HG03064 (cell line): ENCODE data around the gene GLRX.

Experiments
- ATAC-seq: cut with Tn5 transposase; IDR thresholded peaks from one replicate; pipeline ENCODE4 v1.9.1; 2021; ENCODE audit warnings: low read depth; ENCODE audit not compliant: unreplicated experiment

Gene GLRX

DNA sequence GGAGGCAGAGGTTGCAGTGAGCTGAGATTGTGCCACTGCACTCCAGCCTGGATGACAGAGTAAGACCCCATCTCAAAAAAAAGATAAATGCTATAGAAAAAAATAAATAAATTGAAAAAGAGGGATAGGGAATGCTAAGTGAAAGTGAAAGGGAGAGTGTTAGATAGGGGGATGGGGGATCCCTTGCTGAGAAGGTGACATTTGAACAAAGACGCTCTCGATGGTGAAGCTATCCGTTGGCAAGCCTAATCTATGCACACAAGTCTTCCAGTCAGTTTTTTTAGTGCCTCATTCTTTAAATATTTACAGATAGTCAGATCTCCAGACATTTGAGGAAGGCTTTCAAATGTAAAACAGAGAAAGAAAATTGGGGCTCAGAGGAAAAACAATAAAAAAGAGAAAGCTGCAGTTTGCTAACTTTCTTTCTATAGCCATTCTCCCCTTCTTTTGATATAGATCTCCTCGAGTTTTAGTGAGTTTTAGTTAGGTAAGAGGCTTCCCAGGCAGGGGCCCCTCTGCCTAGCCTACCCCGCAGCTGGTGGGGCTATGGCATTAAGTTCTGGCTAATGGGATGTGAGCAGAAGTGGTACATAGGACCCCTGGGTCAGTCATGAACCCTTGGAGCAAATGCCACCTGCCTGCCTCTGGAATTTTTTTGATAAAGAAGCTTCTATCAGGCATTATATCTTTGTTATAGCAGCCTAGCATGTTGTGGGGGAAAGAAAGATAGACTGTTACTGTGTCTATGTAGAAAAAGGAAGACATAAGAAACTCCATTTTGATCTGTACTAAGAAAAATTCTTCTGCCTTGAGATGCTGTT is 12.0 kb downstream of the GLRX start:
- no peak for ATAC-seq

DNA sequence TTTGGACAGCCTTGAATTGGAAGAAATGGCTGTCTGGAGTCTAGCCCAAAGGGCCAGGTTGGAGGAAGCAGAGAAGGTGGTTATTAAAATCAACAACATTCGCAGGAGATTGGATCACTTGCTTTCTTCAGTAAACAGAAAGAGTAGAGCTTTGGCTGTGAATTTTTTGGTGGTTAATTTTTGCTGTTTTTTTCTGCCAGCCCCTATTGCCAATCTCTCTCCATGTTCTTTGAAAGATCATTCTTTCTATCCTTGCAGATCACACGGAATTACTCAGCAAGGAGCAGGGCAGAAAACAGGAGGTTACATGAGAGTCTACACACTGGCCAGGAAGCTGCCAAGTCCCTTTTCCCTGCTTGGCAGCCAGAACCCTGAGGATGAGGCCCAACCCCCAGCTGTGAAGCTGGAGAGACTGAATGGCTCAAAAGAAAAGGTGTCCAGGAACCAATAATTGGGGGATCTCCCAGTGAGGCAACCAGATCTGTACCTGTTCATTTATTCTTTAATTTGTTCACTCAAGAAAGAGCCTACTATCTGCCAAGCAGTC is 13.0 kb downstream of the GLRX start:
- ATAC-seq = no peak

DNA sequence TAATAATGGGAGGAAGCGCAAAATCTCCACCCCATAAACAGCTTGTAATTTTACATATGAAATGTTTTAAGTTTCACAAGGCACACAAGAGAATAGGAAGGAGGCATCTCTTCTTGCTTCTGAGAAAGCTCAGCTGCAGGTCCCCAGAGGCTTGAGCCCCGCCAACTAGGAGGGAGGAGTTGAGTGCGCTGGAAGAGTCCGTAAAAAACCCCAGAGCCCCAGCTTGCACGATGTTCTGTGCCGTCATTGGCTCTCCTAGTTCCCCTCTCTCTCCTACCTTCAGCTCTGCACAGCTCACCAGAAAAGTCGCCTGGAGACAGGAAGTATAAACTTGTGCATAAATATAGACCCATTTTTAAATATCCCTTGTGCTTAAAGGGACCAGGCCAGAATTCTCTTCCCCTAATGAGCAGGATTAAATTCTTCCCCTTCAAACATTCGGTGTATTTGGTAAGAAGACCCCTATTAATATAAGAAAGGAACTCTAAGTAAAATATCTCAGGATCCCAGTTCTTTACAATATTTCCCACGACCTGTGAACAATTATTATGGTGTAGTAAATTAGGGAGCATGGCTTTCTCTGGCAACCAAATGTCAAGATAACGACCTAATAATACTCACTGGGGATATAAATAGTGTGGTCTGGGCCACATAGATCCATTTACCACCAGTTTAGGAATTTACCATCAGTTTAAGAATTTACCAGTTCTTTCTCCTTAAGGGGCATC is 13.7 kb downstream of the GLRX start:
- ATAC-seq = peak; percentile 97

DNA sequence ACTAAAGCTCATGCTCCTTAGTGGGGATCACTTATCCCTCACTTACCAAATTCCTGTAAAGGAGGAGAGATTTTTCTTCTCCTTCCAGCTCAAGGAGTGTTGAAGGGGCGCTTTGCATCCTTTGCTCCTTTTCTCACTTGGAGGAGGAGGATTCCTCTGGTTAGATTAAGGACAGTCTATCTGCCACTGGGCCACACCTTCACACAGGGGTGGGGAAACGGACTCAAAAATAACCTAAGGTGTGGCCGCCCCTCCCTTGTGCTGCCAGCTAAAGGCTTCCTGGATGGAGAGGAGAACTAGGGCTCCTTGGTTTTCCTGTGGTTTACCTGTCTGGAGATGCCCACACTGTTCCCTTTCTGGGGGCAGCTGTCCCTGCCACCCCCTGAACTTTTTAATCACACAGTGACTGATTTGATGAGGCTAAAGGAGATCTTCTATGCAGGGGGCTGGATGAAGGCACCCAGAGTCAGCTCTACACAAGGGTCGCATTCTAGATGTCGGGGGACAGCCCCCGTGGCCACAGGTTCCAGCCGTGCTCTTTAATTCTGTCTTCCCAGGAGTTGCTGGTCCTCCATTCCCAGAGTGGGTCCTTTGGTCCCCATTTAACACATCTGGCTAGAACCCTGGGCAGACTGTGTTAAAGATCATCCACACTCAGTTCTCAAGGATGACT is 14.4 kb downstream of the GLRX start:
- no peak for ATAC-seq

DNA sequence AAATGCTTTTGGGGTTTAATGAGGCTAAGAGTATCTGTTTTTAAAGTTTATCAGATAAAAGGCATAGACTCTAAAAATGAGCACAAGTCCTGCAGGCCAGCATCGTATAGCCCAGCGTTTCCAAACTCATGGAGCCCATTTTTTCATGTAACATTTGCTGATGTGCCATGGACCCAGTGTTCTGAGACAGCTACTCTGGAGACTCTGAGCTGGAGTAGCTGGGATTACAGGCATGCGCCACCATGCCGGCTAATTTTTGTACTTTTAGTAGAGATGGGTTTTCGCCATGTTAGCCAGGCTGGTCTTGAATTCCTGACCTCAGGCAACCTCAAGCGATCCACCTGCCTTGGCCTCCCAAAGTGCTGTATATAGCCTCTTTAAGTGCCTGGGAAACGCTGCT is 15.8 kb downstream of the GLRX start:
- no peak for ATAC-seq

DNA sequence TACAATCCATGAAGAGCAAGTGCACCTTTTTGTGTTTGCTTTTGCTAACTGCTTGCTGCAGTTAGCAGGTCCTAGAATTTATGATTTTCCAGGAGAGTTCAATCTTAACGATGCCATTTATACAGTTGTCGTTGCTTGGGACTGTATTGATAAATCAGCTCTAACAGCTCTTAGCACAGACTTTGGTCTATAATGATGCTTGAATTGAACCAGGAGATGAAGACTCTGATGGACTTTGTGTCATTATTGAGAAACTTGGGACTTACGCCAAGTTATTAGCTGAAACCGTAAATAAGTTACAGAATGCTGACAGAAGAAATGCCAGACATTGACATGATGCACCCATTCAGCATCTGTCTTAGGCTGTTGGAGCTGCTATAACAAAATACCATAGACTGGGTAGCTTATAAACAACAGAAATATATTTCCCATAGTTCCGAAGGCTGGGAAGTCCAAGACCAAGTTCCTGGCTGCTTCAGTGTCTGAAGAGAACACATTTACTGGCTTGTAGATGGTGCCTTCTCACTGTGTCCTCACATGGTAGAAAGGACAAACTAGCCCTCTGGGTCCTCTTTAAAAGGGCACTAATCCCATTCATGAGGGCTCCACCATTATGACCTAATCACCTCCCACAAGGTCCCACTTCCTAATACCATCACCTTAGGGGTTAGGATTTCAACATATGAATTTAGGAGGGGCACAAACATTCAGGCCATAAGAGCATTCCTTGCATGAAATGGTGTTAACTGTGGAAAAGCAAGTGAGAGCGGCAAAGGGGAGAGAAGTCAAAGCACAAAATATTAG is 17.6 kb downstream of the GLRX start:
- ATAC-seq = no peak

DNA sequence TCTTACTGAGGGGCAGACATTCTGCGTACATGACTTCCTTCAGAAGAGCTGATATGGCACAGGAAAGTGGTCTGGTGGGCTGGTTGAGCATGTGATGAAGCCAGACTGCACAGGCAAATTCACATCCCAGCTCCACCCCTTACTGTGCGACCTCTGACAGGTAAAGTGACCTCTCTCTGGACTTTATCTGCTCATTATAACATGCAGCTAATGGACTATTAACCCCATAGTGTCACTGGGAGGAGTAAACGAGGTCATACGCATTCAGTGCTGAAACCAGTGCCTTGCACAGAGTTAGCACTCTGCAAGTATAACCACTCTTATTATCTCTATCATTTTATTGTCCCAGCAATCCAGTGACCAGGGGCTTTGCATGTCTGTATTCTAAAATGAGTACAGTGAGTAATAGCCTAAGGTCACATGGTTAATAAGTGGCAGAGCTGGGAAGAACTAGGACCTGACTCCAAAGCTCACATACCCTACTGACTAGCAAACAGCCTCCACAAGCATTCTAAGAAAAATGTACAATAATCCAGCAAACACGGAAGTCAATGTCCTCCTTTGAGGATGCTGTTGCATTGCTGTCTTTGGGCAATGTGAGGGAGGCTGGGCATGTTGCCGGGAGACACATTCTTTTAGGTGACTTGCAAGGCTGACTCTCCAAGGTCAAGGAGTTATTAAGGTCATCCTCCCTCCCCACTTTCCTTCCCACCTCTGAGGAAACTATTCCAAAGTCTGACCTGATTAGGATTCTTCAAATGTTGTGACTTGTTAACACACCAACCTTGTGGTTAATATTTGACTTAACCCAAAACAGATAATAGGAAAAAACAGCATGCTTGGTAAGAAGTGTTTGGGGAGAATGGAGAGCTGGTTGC is 19.0 kb downstream of the GLRX start:
- no peak for ATAC-seq

DNA sequence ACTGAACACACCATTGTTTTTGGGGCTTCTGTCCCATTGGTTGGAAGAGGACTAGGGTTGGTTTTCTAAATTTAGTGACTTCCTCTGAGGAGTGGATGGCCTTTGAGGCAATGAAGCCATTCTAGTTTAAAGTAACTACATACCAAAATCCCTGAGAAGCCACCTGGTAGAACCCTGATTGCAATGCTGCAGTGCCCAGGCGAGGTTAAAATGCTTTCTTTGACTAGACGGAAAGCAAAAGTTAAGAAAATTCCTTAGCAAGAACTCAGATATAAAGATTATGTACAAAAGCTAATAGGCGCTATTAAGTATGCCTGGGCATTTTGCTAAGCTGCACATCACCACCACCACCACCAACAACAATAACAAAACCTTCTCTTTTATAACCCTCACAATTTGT is 20.6 kb downstream of the GLRX start:
- no peak for ATAC-seq

DNA sequence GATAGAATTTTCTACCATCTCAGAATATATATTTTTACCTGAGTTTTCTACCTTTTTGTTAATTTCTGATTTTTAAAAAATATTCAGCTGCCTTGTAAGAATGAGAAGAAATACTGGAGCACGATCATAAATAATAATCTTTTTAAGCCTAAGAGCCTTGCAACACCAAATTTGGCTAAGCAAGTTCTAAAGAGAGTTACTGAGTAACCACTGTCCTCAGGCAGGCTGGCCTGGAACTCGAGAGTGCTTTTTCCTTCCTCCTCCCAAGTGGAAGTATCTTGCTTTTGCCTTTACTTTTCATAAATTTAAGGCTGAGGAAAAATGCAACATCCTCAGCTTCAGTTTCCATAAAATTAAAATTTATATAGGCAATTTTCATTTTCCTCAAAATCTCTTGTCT is 21.0 kb downstream of the GLRX start:
- ATAC-seq = no peak

DNA sequence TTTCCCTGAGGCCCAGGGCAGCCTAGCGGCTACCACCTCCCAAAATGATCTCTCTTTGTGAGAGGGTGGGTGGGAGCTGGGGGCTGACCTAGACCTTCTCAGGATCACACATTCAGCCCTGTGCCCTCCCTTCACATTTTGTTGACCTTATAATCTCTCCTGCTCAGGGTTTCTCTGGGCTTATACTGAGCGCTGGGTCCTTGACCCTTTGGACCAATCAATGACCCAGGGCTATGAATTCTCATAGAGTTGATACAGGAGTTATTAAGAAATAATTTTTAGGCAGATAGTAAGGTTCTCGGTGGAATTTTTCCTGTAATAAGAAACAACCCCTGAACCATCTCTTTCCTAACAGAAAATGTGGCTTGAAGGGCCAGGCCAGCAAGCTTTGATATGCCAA is 22.0 kb downstream of the GLRX start:
- no peak for ATAC-seq

DNA sequence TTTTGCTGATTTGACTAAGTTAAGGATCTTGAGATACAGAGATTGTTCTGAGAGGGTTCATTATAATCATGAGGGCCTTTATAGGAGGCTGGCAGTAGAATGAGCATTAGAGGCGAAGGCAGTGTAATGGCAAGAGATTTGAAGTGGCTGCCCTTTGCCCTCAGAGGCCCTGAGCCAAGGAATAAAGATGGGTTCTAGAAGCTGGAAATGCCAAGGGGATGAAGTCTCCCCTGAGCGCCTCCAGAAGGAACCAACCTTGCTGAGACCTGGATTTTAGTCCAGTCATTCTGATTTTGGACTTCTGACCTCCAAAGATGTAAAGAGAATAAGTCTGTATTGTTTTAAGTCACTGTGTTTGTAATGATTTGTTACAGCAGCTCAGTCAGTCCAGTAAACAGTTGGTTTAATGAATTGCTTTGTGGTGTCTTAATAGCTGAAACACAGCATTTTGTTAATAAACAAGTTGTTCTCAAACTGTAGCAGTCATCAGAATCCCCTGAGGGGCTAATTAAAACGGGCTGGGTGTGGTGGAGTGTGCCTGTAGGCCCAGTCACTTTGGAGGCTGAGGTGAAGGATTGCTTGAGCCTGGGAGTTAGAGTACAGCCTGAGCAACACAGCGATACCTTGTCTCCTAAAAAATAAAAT is 23.2 kb downstream of the GLRX start:
- no peak for ATAC-seq

DNA sequence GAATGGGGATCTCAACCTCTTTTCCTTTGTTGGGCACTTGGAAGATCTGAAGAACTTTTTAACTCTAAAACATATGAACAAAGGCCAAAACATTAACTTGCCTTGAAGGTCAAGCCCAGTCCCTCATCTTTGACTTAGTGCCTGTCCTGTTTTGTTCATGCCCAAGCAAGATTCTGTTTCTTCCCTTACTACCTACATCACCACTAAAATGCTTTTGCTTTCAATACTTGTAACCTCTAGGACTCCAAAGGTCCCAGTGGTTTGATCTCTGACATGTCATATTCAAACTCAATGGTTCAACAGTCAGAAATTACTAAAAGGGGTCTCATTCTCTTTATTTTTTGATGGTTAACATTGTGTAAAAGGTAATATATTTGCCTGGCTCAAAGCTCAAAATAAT is 24.0 kb downstream of the GLRX start:
- no peak for ATAC-seq

DNA sequence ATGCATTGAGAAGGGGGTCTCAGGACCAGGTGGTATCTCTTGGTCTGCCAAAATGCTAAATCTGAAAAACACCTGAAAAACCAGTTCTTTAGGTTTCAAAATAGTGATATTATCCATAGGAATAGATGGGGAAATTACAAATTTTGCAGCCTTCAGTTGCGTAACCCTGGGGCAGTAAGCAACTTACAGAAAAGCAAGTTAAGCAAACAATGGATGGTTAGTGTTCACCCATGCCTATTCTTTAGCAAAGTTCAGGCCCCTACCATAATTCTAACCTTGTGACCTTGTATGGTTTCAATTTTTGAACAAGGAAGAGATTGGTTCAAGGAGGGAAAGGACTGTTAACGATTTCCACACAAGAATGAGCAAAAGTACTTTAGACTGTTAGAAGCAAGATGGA is 24.5 kb downstream of the GLRX start:
- ATAC-seq = no peak

DNA sequence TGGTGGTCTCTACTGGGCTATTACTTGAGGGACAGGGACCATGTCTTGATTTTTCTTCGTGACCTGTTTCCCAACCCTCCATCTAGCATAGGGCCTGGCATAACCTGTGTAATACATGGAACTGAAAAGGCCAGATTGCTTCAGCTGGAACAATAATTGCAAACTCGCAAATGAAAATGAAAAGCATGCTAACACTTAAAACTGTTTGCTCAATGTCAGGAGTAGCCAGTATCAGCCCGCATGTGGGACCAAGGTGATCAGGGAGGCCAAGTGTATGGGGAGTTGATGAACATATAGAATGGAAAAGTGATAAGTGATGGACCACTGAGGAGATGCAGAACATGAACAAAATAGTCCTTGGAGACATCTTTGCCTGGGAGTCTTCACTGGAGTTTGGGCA is 25.2 kb downstream of the GLRX start:
- no peak for ATAC-seq

DNA sequence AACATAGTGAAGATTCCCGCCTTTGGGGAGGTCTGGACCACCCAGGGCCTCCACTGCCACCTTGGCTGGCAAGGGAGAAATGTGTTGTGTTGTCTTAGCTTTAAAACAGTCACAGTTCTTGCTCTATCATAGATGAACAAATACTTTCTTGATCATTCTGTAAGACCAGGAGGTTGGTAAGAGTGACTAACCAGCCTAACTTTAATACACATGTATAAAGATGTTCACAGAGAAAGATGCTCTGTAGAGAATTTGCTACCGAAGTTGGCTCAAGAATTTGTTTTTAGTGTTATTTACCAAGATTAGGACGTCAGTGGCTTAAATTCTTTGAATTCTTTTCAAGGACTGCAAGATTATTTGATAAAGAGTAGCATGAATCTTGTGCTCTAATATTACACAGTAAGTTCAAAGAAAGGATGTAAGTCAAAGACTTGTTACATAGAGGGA is 28.4 kb downstream of the GLRX start:
- ATAC-seq = no peak

DNA sequence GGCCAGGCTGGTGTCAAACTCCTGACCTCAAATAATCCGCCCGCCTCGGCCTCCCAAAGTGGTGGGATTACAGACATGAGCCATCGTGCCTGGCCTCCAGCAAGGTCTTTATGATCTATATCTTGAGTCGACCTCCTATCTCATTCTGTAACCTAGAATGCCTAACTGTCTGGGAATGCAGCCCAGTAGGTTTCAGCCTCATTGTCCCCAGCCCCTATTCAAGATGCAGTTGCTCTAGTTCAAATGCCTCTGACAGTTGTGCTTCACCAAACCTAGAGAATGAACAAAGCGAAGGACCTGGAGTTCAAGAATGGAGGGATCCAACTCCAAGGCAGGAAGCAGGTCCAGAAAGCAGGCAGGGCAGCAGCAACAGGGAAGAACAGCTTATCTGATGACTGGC is 30.8 kb downstream of the GLRX start:
- ATAC-seq = no peak

DNA sequence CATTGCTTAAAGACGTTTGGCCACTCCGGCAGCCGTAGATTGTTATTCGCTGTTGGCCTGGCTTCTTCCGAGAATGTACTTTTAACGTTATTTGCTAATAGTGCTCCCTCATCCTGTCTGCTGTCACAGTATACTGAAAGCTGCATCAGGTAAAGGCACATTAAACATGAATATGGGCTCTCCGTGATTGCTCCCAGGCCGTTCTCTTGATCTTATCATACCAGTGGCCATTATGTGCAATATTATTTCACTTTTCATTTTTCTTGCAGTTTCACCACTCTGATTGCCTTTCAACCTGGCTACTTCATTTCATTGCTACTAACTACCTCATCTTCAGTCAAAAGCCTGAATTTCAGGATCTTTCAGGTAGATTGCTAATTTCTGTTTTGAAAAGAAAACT is 34.0 kb downstream of the GLRX start:
- ATAC-seq = no peak

DNA sequence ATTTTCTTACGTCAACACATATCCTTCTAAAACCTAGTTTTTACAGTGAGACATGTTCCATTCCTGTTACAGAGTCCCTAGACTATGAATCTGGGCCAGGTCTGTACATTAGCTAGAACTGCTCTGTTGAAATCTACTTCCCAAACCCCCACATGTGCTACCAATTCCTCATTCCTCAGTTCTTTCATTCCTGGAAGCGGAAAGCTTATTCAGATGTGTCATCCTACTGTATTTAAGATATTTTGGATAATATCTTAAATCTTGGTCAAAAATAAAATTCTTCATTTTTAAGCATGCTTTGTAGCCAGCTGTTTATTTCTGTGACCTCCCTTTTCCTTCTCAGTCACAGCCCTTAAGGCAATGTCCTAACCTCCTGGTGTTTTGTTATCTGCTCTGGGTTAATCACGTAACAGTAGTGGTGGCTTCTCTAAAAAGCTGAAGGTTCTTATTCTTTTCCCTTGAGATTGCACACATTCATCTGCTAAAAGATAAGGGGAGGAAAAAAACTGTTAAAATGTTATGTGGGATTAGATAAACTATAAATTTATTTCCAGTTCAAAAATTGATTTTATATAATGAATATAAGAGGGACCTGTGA is 35.6 kb downstream of the GLRX start:
- ATAC-seq = no peak
